HepG2 (cell line): ENCODE measurements around the gene CCNYL1. TPM values are rescaled to one million over a fixed set of nuclear protein-coding genes. Genes with fewer than 3 reads are reported as not detected.

ENCODE experiments used
- LBX2 ChIP-seq: sonication (generic); formaldehyde crosslinking; IDR thresholded peaks from 2 replicates; pipeline ENCODE4 v1.5.0; 2020; ENCODE audit warnings: missing genetic modification reagents, mild to moderate bottlenecking, borderline replicate concordance
- MEF2D ChIP-seq: sonication (generic); formaldehyde crosslinking; IDR thresholded peaks from 2 replicates; pipeline ENCODE4 v1.5.1; 2020; ENCODE audit warnings: mild to moderate bottlenecking, missing genetic modification reagents
- MYNN ChIP-seq: sonication (generic); formaldehyde crosslinking; IDR thresholded peaks from 2 replicates; pipeline ENCODE4 v1.4.0; 2020; ENCODE audit warnings: mild to moderate bottlenecking, low read depth, missing genetic modification reagents
- NFKB2 ChIP-seq: sonication (generic); formaldehyde crosslinking; IDR thresholded peaks from 2 replicates; pipeline ENCODE4 v1.4.0; 2020; ENCODE audit warnings: missing genetic modification reagents, borderline replicate concordance
- PLSCR1 ChIP-seq: sonication (generic); formaldehyde crosslinking; IDR thresholded peaks from 2 replicates; pipeline ENCODE4 v1.5.0; 2020; ENCODE audit warnings: missing genetic modification reagents, mild to moderate bottlenecking, borderline replicate concordance
- SMC3 ChIP-seq: IDR thresholded peaks from 2 replicates; pipeline ENCODE4 v1.6.1; 2011; ENCODE audit warnings: low read length, improper control_type of control experiment
- SRY ChIP-seq: sonication (generic); formaldehyde crosslinking; IDR thresholded peaks from 2 replicates; pipeline ENCODE4 v1.8.0; 2022; ENCODE audit warnings: mild to moderate bottlenecking, missing genetic modification reagents
- TIGD3 ChIP-seq: sonication (generic); formaldehyde crosslinking; IDR thresholded peaks from 2 replicates; pipeline ENCODE4 v1.5.1; 2020; ENCODE audit warnings: mild to moderate bottlenecking, missing genetic modification reagents, borderline replicate concordance
- ZNF280D ChIP-seq: sonication (generic); formaldehyde crosslinking; IDR thresholded peaks from 2 replicates; pipeline ENCODE4 v1.5.1; 2020; ENCODE audit warnings: mild to moderate bottlenecking, missing genetic modification reagents
- ZNF333 ChIP-seq: sonication (generic); formaldehyde crosslinking; IDR thresholded peaks from 2 replicates; pipeline ENCODE4 v1.4.0; 2020; ENCODE audit warnings: mild to moderate bottlenecking, missing genetic modification reagents, borderline replicate concordance
- ZNF362 ChIP-seq: sonication (generic); formaldehyde crosslinking; IDR thresholded peaks from 2 replicates; pipeline ENCODE4 v1.4.0; 2020; ENCODE audit warnings: missing genetic modification reagents, mild to moderate bottlenecking, borderline replicate concordance
- ZNF510 ChIP-seq: sonication (generic); formaldehyde crosslinking; IDR thresholded peaks from 2 replicates; pipeline ENCODE4 v1.4.0; 2020; ENCODE audit warnings: low read depth, mild to moderate bottlenecking, missing genetic modification reagents
- ZNF530 ChIP-seq: sonication (generic); formaldehyde crosslinking; IDR thresholded peaks from 2 replicates; pipeline ENCODE4 v1.5.0; 2020; ENCODE audit warnings: low read depth, mild to moderate bottlenecking, missing genetic modification reagents
- ZNF567 ChIP-seq: sonication (generic); formaldehyde crosslinking; IDR thresholded peaks from 2 replicates; pipeline ENCODE4 v1.8.1; 2023; ENCODE audit warnings: mild to moderate bottlenecking, missing genetic modification reagents, borderline replicate concordance
- ZNF605 ChIP-seq: sonication (generic); formaldehyde crosslinking; IDR thresholded peaks from 2 replicates; pipeline ENCODE4 v1.8.0; 2022; ENCODE audit warnings: mild to moderate bottlenecking, missing genetic modification reagents
- ZNF703 ChIP-seq: sonication (generic); formaldehyde crosslinking; IDR thresholded peaks from 2 replicates; pipeline ENCODE4 v1.5.1; 2020; ENCODE audit warnings: missing genetic modification reagents, mild to moderate bottlenecking, moderate library complexity, borderline replicate concordance
- ZNF710 ChIP-seq: sonication (generic); formaldehyde crosslinking; IDR thresholded peaks from 2 replicates; pipeline ENCODE4 v1.5.0; 2020; ENCODE audit warnings: mild to moderate bottlenecking, missing genetic modification reagents, borderline replicate concordance
- ZNF83 ChIP-seq: sonication (generic); formaldehyde crosslinking; IDR thresholded peaks from 2 replicates; pipeline ENCODE4 v1.4.0; 2020; ENCODE audit warnings: missing genetic modification reagents, mild to moderate bottlenecking, borderline replicate concordance
- polyA plus RNA-seq, 8 experiments: library from polyadenylated mRNA; depleted of rRNA in 3 of 8; stranded (reverse) in 7 of 8; unstranded in 1 of 8; fragments of >200 nt; fragmentation: Illumina TruSeq in 4 of 8; extraction: Trizol in 4 of 8; gene quantifications; 2 replicates each; pipeline versions ENCODE4 v1.2.1 to v1.2.3, GENCODE V29; 2011 to 2016; ENCODE audit warnings: low read depth in 4 of 8, missing spikeins in 1 of 8, mixed read lengths in 1 of 8; ENCODE audit not compliant: insufficient read depth in 1 of 8
- total RNA-seq, 5 experiments: library from RNA; depleted of rRNA; stranded (reverse); fragments of >200 nt; fragmentation: Illumina TruSeq; extraction: Trizol; gene quantifications; 2 replicates each; pipeline ENCODE4 v1.2.3, GENCODE V29; 2016; ENCODE audit warnings: low read depth in 1 of 5

CCNYL1 gene
- total and polyA plus RNA-seq, 2 of the 13 experiments (the other 11 are each of a cell fraction or from before 2014, with no cell fraction given) = 12.5 to 16.2 TPM

GRCh38 chr2:207768168-207768865 is 56.9 kb downstream of the CCNYL1 start (continued):
- TF ChIP-seq ZNF362 (peak; percentile 33; the same call in 1 of the 2 replicates), ZNF605 (no peak; the same call in 1 of the 2 replicates), MEF2D (CRISPR knock-in tag) (0 out of 2 replicates have a peak, but pooled peaks have one; percentile 26), ZNF703 (CRISPR knock-in tag) (0 out of 2 replicates have a peak, but pooled peaks have one; percentile 36), NFKB2 (no peak; the same call in 1 of the 2 replicates), PLSCR1 (CRISPR knock-in tag) (no peak), ZNF710 (CRISPR knock-in tag) (0 out of 2 replicates have a peak, but pooled peaks have one; percentile 56), MYNN (CRISPR knock-in tag) (no peak), LBX2 (CRISPR knock-in tag) (no peak), SMC3 (no peak), TIGD3 (CRISPR knock-in tag) (peak; percentile 90; the same call in 1 of the 2 replicates), ZNF83 (CRISPR knock-in tag) (no peak), ZNF333 (CRISPR knock-in tag) (no peak), ZNF510 (CRISPR knock-in tag) (peak; percentile 76; the same call in 1 of the 2 replicates), ZNF567 (CRISPR knock-in tag) (no peak), SRY (CRISPR knock-in tag) (peak; percentile 34; the same call in 1 of the 2 replicates), ZNF530 (CRISPR knock-in tag) (0 out of 2 replicates have a peak, but pooled peaks have one; percentile 76), ZNF280D (CRISPR knock-in tag) (peak; percentile 53; the same call in 1 of the 2 replicates)
